HEK293T (cell line): ENCODE results near the gene USP31.

Source experiments
- ARNT ChIP-seq: fragments of 450-650 bp; IDR thresholded peaks from 2 replicates; pipeline ENCODE4 v1.6.1; 2017; ENCODE audit warnings: mild to moderate bottlenecking
- BHLHE40 ChIP-seq: fragments of 450-650 bp; IDR thresholded peaks from 2 replicates; pipeline ENCODE4 v1.6.1; 2016; ENCODE audit warnings: mild to moderate bottlenecking, moderate library complexity, borderline replicate concordance
- CTBP1 ChIP-seq: fragments of 450-650 bp; IDR thresholded peaks from 2 replicates; pipeline ENCODE4 v1.6.1; 2016; ENCODE audit warnings: borderline replicate concordance
- ELF4 ChIP-seq: fragments of 450-650 bp; IDR thresholded peaks from 2 replicates; pipeline ENCODE4 v1.6.1; 2017; ENCODE audit warnings: antibody characterized with exemption
- FOXK2 ChIP-seq: fragments of 450-650 bp; IDR thresholded peaks from 2 replicates; pipeline ENCODE4 v1.6.1; 2016; ENCODE audit warnings: mild to moderate bottlenecking
- SUZ12 ChIP-seq: fragments of 450-650 bp; IDR thresholded peaks from 2 replicates; pipeline ENCODE4 v1.6.1; 2016; ENCODE audit warnings: mild to moderate bottlenecking
- TARDBP ChIP-seq: fragments of 450-650 bp; IDR thresholded peaks from 2 replicates; pipeline ENCODE4 v1.6.1; 2016

- no peak for TF ChIP-seq ELF4
- no peak for TF ChIP-seq TARDBP
- no peak for TF ChIP-seq BHLHE40
- no peak for TF ChIP-seq CTBP1
- no peak for TF ChIP-seq ARNT
- TF ChIP-seq SUZ12 = no peak
- no peak for TF ChIP-seq FOXK2
Observed at GRCh38 chr16:23016368-23016767, 132.9 kb downstream of the USP31 start.
